Measurements from ENCODE around the gene GATB. TPM values are rescaled to one million over a fixed set of nuclear protein-coding genes. Genes with fewer than 3 reads are reported as not detected.

GATB gene
- 10 to 100 TPM; 17.2 to 47.3 (median 35.4) TPM for total RNA-seq
- polyA plus RNA-seq, result 10 to 100 TPM; 29.4 to 59.8 (median 37.9) TPM
- long read RNA-seq, donor 1, transcript GATB-201 (13 exons, 2,385 nt), result major isoform, 12 of 17 reads
- long read RNA-seq, donor 1, partial matches to known transcripts, result 5 of 17 reads
- long read RNA-seq, donor 1, other reads (novel, unspliced or antisense), result 0 of 17 reads
- long read RNA-seq, donor 2, transcript GATB-201 (13 exons, 2,385 nt), result major isoform, 6 of 6 reads
- long read RNA-seq, donor 2, partial matches to known transcripts, result 0 of 6 reads
- long read RNA-seq, donor 2, other reads (novel, unspliced or antisense), result 0 of 6 reads
- long read RNA-seq, donor 3, transcript GATB-201 (13 exons, 2,385 nt), result major isoform, 5 of 6 reads
- long read RNA-seq, donor 3, partial matches to known transcripts, result 0 of 6 reads
- long read RNA-seq, donor 3, other reads (novel, unspliced or antisense), result 0 of 6 reads
- long read RNA-seq, donor 4, transcript GATB-201 (13 exons, 2,385 nt), result major isoform, 23 of 28 reads
- long read RNA-seq, donor 4, partial matches to known transcripts, result 3 of 28 reads
- long read RNA-seq, donor 4, other reads (novel, unspliced or antisense), result 2 of 28 reads
- long read RNA-seq, donor 5, transcript GATB-201 (13 exons, 2,385 nt), result major isoform, 56 of 66 reads
- long read RNA-seq, donor 5, partial matches to known transcripts, result 5 of 66 reads
- long read RNA-seq, donor 5, other reads (novel, unspliced or antisense), result 4 of 66 reads
- long read RNA-seq, donor 6, transcript GATB-201 (13 exons, 2,385 nt), result major isoform, 16 of 22 reads
- long read RNA-seq, donor 6, partial matches to known transcripts, result 3 of 22 reads
- long read RNA-seq, donor 6, other reads (novel, unspliced or antisense), result 1 of 22 reads
- long read RNA-seq, donor 7, transcript GATB-201 (13 exons, 2,385 nt), result major isoform, 7 of 7 reads
- long read RNA-seq, donor 7, partial matches to known transcripts, result 0 of 7 reads
- long read RNA-seq, donor 7, other reads (novel, unspliced or antisense), result 0 of 7 reads
- long read RNA-seq, donor 8, transcript GATB-201 (13 exons, 2,385 nt), result major isoform, 9 of 11 reads
- long read RNA-seq, donor 8, partial matches to known transcripts, result 0 of 11 reads
- long read RNA-seq, donor 8, other reads (novel, unspliced or antisense), result 0 of 11 reads
- long read RNA-seq, donor 9, transcript GATB-201 (13 exons, 2,385 nt), result major isoform, 5 of 8 reads
- long read RNA-seq, donor 9, partial matches to known transcripts, result 0 of 8 reads
- long read RNA-seq, donor 9, other reads (novel, unspliced or antisense), result 0 of 8 reads
- long read RNA-seq, donor 10, partial matches to known transcripts, result 0 of 4 reads
- long read RNA-seq, donor 10, other reads (novel, unspliced or antisense), result 0 of 4 reads

GRCh38 chr4:151760712-151761661 lies at the start of gene GATB:
Gene GATB (minus strand): TSS chr4:151761007. CDS start chr4:151760982, 25 bp downstream.
- Histone ChIP-seq H3K27ac (peak within 1 kb of the TSS in 3 of 5 donors; percentile 27 to 76 (median 29)), H3K27me3 (no peaks in the 10 kb centered on the region), H3K4me3 (peak within 1 kb of the TSS; percentile 48 to 99 (median 67)), H3K9me3 (replicated peaks in 1 of 3) (no peaks in the 10 kb centered on the region), H3K36me3 (replicated peaks in 1 of 2) (no peaks in the 10 kb centered on the region), H3K4me1 (replicated peaks in 1 of 2) (peaks cover 6 to 10% of the 10 kb centered on the region in 2 donors)
- peak in 1 of 2 donors; percentile 72 for TF ChIP-seq POLR2A (IDR thresholded peaks at IDR 0.05)
- TF ChIP-seq CTCF (IDR thresholded peaks at IDR 0.05), result peak; percentile 24 to 55 (median 34)
- intact Hi-C loops (cut with DNase I), result no loop called here
- WGBS, 4 donors, result 4 to 6% (median 4%) methylated on average over 29 to 35 of the region's 35 CpGs
- DNase-seq, result peak; percentile 91 to 98 (median 95)

GRCh38 chr4:151810476-151810875 lies 49.7 kb upstream of the GATB start:
- Histone ChIP-seq H3K36me3 (replicated peaks in 1 of 2) (no peaks in the 10 kb centered on the region), H3K4me3 (no peak overlapping the region), H3K27me3 (no peaks in the 10 kb centered on the region), H3K4me1 (replicated peaks in 1 of 2) (peaks cover 0 to 9% of the 10 kb centered on the region in 2 donors), H3K27ac (no peak overlapping the region), H3K9me3 (replicated peaks in 1 of 3) (no peaks in the 10 kb centered on the region)
- TF ChIP-seq POLR2A (IDR thresholded peaks at IDR 0.05), result no peak
- TF ChIP-seq CTCF (IDR thresholded peaks at IDR 0.05), result no peak
- DNase-seq, result no peak
- 72 to 87% (median 83%) methylated on average over 4 of the region's 4 CpGs for WGBS, 4 donors
- intact Hi-C loops (cut with DNase I), result no loop called here

GRCh38 chr4:151809716-151810115 lies 48.9 kb upstream of the GATB start:
- WGBS, 4 donors, result 90 to 96% (median 93%) methylated on average over 6 of the region's 6 CpGs
- intact Hi-C loops (cut with DNase I), result no loop called here
- TF ChIP-seq POLR2A (IDR thresholded peaks at IDR 0.05) (no peak), CTCF (IDR thresholded peaks at IDR 0.05) (no peak)

More at GRCh38 chr4:151809716-151810115, 48.9 kb upstream of the GATB start:
- Histone ChIP-seq H3K27me3 (no peaks in the 10 kb centered on the region), H3K36me3 (replicated peaks in 1 of 2) (no peaks in the 10 kb centered on the region), H3K4me3 (no peak overlapping the region), H3K9me3 (replicated peaks in 1 of 3) (no peaks in the 10 kb centered on the region), H3K4me1 (replicated peaks in 1 of 2) (peaks cover 0 to 9% of the 10 kb centered on the region in 2 donors), H3K27ac (no peak overlapping the region)
- DNase-seq, result no peak

All from adrenal gland (tissue), 19 donors.